Natural killer cell (primary cell): ENCODE measurements around the gene ANKRD44. TPM values are rescaled to one million over a fixed set of nuclear protein-coding genes. Genes with fewer than 3 reads are reported as not detected.

Source experiments
- ATAC-seq, 3 donors: fragments of 150-1000 bp in 2 of 3; fragments of 200-7000 bp in 1 of 3; cut with Tn5 transposase; 1 replicate in 1 of 3; 2 replicates in 2 of 3; pipeline ENCODE4 v1.10.0; 2021; ENCODE audit warnings: mild to moderate bottlenecking in 2 of 3, moderate library complexity in 2 of 3
- DNase-seq, 2 donors: peaks; one replicate each; pipeline versions ENCODE4 v3.0.0 to v3.0.0-alpha.2; 2013 to 2021; ENCODE audit warnings: mixed read lengths in 1 of 2
- H3K27ac ChIP-seq: one replicate; pipeline ENCODE4 v1.5.1; 2013; ENCODE audit warnings: mild to moderate bottlenecking, low read length
- H3K27me3 ChIP-seq: one replicate; pipeline ENCODE4 v1.6.1; 2013; ENCODE audit warnings: low read length; ENCODE audit not compliant: control insufficient read depth, insufficient read depth
- H3K36me3 ChIP-seq: one replicate; pipeline ENCODE4 v1.6.1; 2013; ENCODE audit warnings: low read length; ENCODE audit not compliant: control insufficient read depth, insufficient read depth
- H3K4me1 ChIP-seq: one replicate; pipeline ENCODE4 v1.6.1; 2013; ENCODE audit warnings: low read length; ENCODE audit not compliant: control insufficient read depth, insufficient read depth
- H3K4me3 ChIP-seq: one replicate; pipeline ENCODE4 v1.5.1; 2013; ENCODE audit warnings: low read length
- H3K9me3 ChIP-seq: one replicate; pipeline ENCODE4 v1.6.1; 2013; ENCODE audit warnings: low read length; ENCODE audit not compliant: control insufficient read depth, insufficient read depth
- H3K27ac Mint-ChIP-seq, 2 donors: one replicate each; pipeline ENCODE4 v1.8.0; 2022; ENCODE audit warnings: mild to moderate bottlenecking in 2 of 2, mixed read lengths in 2 of 2, moderate library complexity in 1 of 2
- H3K27me3 Mint-ChIP-seq, 2 donors: one replicate each; pipeline ENCODE4 v1.8.0; 2022; ENCODE audit warnings: low read depth in 2 of 2, mixed read lengths in 2 of 2
- H3K36me3 Mint-ChIP-seq: one replicate; pipeline ENCODE4 v1.8.0; 2022; ENCODE audit warnings: mixed read lengths
- H3K4me1 Mint-ChIP-seq, 2 donors: one replicate each; pipeline ENCODE4 v1.8.0; 2022; ENCODE audit warnings: mixed read lengths in 2 of 2
- H3K4me3 Mint-ChIP-seq: one replicate; pipeline ENCODE4 v1.8.0; 2022; ENCODE audit warnings: mild to moderate bottlenecking, moderate library complexity, mixed read lengths
- H3K9me3 Mint-ChIP-seq, 2 donors: one replicate each; pipeline ENCODE4 v1.8.0; 2022; ENCODE audit warnings: mixed read lengths in 2 of 2
- WGBS: methylation state at CpG from one replicate; pipeline ENCODE4 v1.1.7; 2013; ENCODE audit warnings: missing lambda C conversion rate; ENCODE audit not compliant: insufficient coverage; 5-methylcytosine and 5-hydroxymethylcytosine counted together
- intact Hi-C: fragments of 100-400 bp; cut with micrococcal nuclease; formaldehyde crosslinking; loops from one replicate; pipeline ENCODE4 v1.14.2; 2022
- total RNA-seq, 4 donors: library from RNA; stranded (reverse); fragments of 120-200 nt in 1 of 4; gene quantifications; one replicate each; pipeline versions ENCODE4 v1.2.3 to v1.2.4, GENCODE V29; 2013 to 2022
- TF ChIP-seq, protein P1 (sequence below): fragments of 200-600 bp; IDR thresholded peaks from one replicate; pipeline ENCODE4 v1.8.0; 2022; ENCODE audit warnings: antibody characterized with exemption

The ANKRD44 gene
- total RNA-seq, 3 donors from 2014 or later (not counting 1 experiment from before 2014, with no cell fraction given) = 252 to 376 (median 311) TPM

- DNase-seq (peak; percentile 30 to 59), ATAC-seq (peak; percentile 62 to 79 (median 68))
- Mint-ChIP-seq H3K27me3 (no peaks in the 10 kb centered on the region), H3K4me3 (peak overlapping the region; percentile 85), H3K9me3 (no peaks in the 10 kb centered on the region), H3K4me1 (peaks cover 78 to 79% of the 10 kb centered on the region in 2 donors), H3K27ac (peak overlapping the region; percentile 96 to 99), H3K36me3 (no peaks in the 10 kb centered on the region)
- H3K27ac ChIP-seq = peak overlapping the region; percentile 93
- H3K9me3 ChIP-seq = no peaks in the 10 kb centered on the region
- intact Hi-C loops = loop anchor here (1.0 to 2.0 kb wide), 4 partner anchors 15 to 56 kb away; no protein-coding TSS in a partner anchor
- TF ChIP-seq, protein P1, sequence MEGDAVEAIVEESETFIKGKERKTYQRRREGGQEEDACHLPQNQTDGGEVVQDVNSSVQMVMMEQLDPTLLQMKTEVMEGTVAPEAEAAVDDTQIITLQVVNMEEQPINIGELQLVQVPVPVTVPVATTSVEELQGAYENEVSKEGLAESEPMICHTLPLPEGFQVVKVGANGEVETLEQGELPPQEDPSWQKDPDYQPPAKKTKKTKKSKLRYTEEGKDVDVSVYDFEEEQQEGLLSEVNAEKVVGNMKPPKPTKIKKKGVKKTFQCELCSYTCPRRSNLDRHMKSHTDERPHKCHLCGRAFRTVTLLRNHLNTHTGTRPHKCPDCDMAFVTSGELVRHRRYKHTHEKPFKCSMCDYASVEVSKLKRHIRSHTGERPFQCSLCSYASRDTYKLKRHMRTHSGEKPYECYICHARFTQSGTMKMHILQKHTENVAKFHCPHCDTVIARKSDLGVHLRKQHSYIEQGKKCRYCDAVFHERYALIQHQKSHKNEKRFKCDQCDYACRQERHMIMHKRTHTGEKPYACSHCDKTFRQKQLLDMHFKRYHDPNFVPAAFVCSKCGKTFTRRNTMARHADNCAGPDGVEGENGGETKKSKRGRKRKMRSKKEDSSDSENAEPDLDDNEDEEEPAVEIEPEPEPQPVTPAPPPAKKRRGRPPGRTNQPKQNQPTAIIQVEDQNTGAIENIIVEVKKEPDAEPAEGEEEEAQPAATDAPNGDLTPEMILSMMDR = no peak
- H3K36me3 ChIP-seq = peaks cover 3% of the 10 kb centered on the region
- H3K4me1 ChIP-seq = peaks cover 53% of the 10 kb centered on the region
- 78% methylated on average over 4 of the region's 5 CpGs for WGBS
- no peaks in the 10 kb centered on the region for H3K27me3 ChIP-seq
- H3K4me3 ChIP-seq = no peak overlapping the region
These were observed 55.6 kb downstream of the ANKRD44 start for GRCh38 chr2:197254776-197255530.

- peaks cover 3% of the 10 kb centered on the region for H3K36me3 ChIP-seq
- intact Hi-C loops = no loop called here
- H3K27me3 ChIP-seq = no peaks in the 10 kb centered on the region
- 92% methylated on average over 2 of the region's 4 CpGs for WGBS
- Mint-ChIP-seq H3K36me3 (no peaks in the 10 kb centered on the region), H3K9me3 (no peaks in the 10 kb centered on the region), H3K4me1 (peaks cover 78 to 82% of the 10 kb centered on the region in 2 donors), H3K27me3 (no peaks in the 10 kb centered on the region), H3K27ac (peak overlapping the region; percentile 96 to 99), H3K4me3 (no peak overlapping the region)
- TF ChIP-seq, protein P1 = no peak
- no peaks in the 10 kb centered on the region for H3K9me3 ChIP-seq
- DNase-seq (no peak), ATAC-seq (no peak)
- H3K4me3 ChIP-seq = no peak overlapping the region
- no peak overlapping the region for H3K27ac ChIP-seq
- peaks cover 57% of the 10 kb centered on the region for H3K4me1 ChIP-seq
These were observed 59.0 kb downstream of the ANKRD44 start for GRCh38 chr2:197251576-197251975.

DNA sequence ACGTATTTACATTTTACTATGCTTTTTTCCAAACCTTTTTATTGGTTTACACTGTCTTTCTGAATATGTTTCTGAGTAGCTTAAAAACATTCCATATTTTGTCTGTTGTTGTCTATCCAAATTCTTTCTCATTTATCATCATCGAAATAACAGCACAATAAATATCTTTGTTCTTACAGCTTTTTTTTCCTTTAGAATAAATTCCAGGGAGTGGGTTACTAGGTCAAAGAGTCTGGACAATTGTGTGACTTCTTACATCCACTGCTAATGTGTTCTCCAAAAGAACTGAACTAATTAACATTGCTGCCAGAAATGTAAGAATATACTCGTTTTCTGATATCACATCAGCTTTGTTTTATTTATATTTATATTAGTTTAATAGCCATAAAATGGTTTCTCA lies 59.4 kb downstream of the ANKRD44 start:
- TF ChIP-seq, protein P1 = no peak
- ATAC-seq (no peak), DNase-seq (no peak)
- Histone ChIP-seq H3K9me3 (no peaks in the 10 kb centered on the region), H3K36me3 (peaks cover 3% of the 10 kb centered on the region), H3K4me3 (no peak overlapping the region), H3K27me3 (no peaks in the 10 kb centered on the region), H3K27ac (no peak overlapping the region), H3K4me1 (peaks cover 55% of the 10 kb centered on the region)
- H3K4me3 Mint-ChIP-seq = no peak overlapping the region
- intact Hi-C loops = no loop called here
- no peaks in the 10 kb centered on the region for H3K9me3 Mint-ChIP-seq
- no peaks in the 10 kb centered on the region for H3K36me3 Mint-ChIP-seq
- peak overlapping the region; percentile 96 to 99 for H3K27ac Mint-ChIP-seq
- no CpG with 5 or more reads among the region's 3 CpGs for WGBS
- H3K27me3 Mint-ChIP-seq = no peaks in the 10 kb centered on the region
- peaks cover 77 to 81% of the 10 kb centered on the region in 2 donors for H3K4me1 Mint-ChIP-seq
